IPS-18c (cell line): ENCODE measurements around the gene COPS2.
"Not testable (repeated sequence)": the region's sequence is repeated elsewhere in the genome, so short reads cannot be mapped to it uniquely, and the experiment has no call there.

ENCODE experiments used
- H3K4me3 ChIP-seq: 2 replicates; pipeline ENCODE4 v1.7.0; 2013; ENCODE audit warnings: low read depth, mild to moderate bottlenecking, low read length, moderate library complexity; ENCODE audit not compliant: insufficient read depth
- H3K9me3 ChIP-seq: one replicate; pipeline ENCODE4 v1.6.1; 2013; ENCODE audit warnings: mild to moderate bottlenecking, low read length, moderate library complexity; ENCODE audit not compliant: control insufficient read depth, insufficient read depth

COPS2 gene

DNA sequence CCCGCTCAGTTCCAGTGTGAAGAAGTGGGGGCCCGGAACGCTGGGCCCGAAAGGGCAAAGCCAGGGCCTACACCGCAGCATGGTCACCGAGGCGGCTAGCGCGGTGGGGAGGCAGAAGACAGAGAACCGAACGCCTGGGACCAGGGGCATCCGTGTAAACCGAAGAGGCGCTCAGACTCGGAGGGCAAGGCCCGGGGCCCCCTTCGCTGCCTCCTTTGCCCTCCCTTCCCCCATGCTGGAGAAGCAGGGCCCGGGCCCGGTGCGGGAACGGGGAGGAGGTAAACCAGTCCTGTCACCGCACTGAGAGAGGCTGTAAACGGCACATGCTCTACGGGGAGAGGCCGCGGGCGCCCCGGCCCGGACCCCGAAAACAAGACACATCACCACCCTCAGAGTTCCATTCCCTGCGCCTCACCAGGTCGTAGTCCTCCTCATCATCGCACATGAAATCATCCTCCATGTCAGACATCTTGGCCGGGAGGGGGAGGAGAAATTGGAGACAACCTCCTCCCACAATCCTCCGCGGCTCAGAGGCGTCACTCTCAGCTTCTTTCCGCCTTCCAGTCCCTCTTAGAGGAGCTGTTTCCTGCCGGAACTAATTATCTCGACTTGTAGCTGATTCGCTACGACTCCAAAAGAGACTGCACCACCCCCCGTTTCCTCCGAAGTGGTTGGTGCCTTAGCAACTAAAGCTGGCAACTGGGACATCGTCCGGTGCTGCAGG is at the start of gene COPS2:
Gene COPS2 (minus strand): TSS at position 490 of the 724 bp plus-strand sequence. CDS start 21 bp downstream, at position 469.
- Histone ChIP-seq H3K9me3 (no peaks in the 10 kb centered on the region), H3K4me3 (peak within 1 kb of the TSS; percentile 83)

DNA sequence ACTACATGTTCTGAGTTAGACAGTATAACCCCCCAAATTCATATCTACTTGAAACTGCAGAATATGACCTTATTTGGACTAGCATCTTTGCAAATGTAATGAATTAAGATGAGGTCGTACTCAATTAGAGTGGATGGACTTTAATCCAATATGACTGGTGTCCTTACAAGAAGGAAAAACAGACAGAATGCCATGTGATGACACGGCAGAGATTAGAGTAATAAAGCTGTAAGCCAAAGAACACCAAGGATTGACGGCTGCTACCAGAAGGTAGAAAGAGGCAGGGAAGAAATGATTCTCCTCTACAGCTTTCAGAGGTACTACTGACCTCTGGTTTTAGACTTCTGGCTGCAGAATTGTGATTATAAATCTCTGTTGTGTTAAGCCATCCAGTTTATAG is 44.9 kb upstream of the COPS2 start:
- H3K9me3 ChIP-seq, result no peaks in the 10 kb centered on the region
- H3K4me3 ChIP-seq, result no peak overlapping the region

DNA sequence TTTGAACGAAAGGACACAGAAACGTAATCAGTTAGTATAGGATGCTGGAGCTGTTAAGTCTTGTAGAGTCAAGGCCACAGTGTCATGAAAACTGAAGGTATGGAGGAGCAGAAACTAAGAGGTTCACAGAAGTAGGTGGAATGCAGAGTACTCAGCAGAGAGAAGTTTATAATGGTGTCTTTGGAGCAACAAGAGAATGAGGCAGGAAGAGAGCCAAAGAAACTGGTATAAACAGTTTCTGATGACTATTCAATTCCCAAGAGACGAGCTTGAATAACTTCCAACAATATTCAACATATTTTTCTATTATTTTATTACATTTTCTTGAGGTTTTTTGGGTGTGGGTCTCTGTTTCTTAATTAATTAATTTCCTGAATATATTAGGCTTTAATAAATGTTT is 44.3 kb upstream of the COPS2 start:
- H3K4me3 ChIP-seq, result no peak overlapping the region
- H3K9me3 ChIP-seq, result no peaks in the 10 kb centered on the region

DNA sequence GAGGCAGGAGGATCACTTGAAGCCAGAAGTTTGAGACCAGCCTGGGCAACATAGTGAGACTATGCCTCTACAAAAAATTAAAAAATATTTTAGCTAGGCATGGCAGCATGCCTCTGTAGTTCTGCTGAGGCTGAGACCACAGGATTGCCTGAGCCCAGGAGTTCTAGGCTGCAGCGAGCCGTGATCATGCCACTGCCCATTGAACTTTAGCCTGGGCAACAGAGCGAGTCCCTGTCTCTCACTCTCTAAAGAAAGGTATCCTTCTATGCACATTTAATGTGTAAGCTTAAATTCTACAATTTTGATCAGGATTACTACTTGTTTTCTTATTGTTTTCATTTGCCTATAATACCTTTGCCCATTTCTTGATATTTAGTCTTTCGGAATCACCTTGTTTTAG is 41.5 kb upstream of the COPS2 start:
- no peak overlapping the region for H3K4me3 ChIP-seq
- no peaks in the 10 kb centered on the region for H3K9me3 ChIP-seq

DNA sequence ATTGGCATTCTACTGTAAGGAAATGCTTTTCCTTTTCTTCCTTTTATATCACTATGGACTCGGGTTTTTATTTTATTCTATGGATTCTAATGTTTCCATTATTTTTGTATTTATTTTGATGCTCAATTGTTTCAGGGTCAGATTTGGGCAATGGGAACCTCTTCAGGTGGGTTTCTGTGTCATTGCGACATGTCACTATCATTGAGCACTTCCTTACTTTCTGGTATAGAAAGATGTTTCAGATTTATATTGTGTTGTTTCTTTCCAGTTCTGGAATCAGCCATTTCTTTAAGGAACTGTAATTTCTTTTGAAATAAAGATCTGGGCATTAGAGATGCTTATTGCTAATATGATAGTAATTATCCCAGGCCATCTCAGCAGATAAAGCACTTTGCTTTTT is 36.5 kb upstream of the COPS2 start:
- Histone ChIP-seq H3K9me3 (no peaks in the 10 kb centered on the region), H3K4me3 (no peak overlapping the region)

DNA sequence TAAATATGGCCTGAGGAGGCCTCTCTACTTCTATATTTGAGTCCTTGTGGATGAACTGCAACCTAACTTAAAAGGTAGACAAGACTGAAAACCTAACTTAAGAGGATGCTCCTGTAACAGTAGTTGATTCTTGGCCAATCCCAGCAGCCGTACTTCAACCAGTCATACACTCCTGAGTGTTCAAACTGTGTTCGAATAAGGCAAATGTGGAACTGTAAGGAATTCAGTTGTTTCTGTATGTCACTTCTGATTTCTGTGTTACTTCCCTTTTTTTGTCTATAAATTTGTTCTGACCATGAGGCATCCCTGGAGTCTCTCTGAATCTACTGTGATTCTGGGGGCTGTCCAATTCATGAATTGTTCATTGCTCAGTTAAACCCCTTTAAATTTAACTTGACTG is 35.2 kb upstream of the COPS2 start:
- Histone ChIP-seq H3K9me3 (no peaks in the 10 kb centered on the region), H3K4me3 (no peak overlapping the region)

DNA sequence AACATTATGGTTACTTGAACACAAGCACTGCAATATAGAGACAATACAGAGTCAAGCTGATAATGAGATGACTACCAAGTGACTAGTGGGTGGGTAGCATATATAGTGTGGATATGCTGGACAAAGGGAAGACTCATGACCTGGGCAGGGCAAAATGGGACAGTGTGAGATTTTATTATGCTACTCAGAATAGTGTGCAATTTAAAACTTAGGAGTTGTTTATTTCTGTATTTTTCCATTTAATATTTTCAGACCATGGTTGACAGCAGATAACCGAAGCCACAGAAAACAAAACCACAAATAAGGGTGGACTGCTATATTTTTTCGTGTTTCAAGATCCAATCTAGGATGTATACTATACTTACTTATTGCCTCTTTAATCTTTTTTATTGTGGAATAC is 34.2 kb upstream of the COPS2 start:
- Histone ChIP-seq H3K9me3 (no peaks in the 10 kb centered on the region), H3K4me3 (no peak overlapping the region)

DNA sequence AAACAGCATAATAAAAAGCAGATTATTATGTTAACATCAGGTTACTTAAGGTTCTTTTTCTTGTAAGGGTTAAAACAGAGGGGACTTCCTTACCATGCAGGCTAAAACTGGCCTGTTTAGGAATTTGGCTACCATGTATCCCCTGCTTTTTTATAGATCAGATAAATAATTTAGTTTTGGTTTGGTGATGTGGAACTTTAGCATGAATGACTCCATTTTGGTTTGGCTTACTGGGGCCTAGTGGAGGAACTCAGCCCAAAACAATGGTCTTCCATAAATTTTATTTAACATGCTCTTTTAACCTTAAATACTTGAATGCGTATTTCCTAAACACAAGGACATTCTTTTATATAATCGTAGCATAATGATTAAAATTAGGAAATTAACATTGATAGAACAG is 33.5 kb upstream of the COPS2 start:
- Histone ChIP-seq H3K4me3 (no peak overlapping the region), H3K9me3 (no peaks in the 10 kb centered on the region)

DNA sequence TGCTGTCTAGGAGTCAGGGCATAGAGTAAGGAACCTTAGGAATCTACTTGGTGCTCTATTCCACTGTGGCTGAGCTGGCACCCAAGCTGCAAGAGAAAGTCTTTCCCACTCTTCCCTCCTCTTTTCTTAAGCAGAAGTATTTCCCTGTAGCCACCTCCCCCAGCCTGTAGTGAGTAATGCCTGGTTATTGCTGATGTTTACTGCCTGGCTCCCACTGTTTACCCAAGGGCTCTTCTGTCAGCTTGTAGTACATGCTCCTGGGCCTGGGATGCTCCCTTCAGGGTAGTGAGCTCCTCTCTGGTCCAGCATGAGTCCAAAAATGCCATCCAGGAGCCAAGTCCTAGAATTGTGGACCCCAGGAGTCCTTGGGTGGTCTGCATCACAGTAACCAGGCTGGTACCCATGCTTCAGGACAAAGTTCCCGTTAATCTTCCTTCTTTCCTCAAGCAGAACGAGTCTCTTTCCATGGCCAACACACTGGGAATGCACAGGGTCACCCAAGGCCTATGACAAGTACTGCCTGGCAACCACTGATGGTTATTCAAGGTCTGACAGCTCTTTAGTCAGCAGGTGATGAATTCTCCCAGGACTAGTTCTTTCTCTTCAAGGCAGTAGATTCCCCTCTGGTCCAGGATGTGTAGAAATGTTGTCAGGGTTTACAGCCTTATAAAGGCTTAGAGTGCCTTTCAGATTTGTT is 32.3 kb upstream of the COPS2 start:
- Histone ChIP-seq H3K9me3 (no peaks in the 10 kb centered on the region), H3K4me3 (no peak overlapping the region)

DNA sequence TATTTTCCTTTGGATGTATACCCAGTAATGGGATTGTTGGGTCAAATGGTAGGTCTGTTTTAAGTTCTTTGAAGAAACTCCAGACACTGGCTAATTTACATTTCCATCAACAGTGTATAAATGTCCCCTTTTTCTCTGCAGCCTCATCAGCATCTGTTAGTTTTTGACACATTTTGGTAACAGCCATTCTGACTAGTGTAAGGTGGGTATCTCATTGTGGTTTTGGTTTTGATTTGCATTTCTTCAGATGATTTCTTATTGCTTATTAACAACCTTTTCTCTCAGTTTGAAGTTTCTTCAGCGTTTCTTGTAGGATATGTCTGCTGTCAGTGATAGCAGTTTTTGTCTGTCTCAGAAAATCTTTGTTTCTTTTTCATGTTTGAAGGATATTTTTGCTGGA is 30.1 kb upstream of the COPS2 start:
- H3K9me3 ChIP-seq, result no peaks in the 10 kb centered on the region
- H3K4me3 ChIP-seq, result no peak overlapping the region

DNA sequence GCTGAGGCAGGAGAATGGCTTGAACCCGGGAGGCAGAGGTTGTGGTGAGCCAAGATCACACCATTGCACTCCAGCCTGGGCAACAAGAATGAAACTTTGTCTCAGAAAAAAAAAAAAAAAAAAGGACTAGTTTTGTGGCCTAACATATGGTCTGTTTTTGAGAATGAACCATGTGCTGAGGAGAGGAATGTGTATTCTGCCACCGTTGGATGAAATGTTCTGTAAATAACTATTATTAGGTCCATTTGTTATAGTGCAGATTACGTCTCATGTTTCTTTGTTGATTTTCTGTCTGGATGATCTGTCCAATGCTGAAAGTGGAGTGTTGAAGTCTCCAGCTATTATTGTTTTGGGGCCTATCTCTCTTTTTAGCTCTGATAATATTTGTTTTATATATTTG is 28.3 kb upstream of the COPS2 start:
- not testable (repeated sequence) for H3K4me3 ChIP-seq

DNA sequence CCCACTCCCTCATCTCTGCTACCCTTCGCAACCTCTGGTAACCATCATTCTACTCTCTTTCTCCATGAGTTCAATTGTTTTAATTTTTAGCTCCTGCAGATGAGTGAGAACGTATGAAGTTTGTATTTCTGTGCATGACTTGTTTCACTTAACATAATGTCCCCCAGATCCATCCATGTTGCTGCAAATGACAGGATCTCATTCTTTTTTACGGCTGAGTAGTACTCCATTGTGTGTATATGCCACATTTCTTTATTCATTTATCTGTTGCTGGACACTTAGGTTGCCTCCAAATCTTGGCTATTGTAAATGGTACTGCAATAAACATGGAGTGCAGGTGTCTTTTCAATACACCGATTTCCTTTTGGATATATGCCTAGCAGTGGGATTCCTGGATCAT is 26.7 kb upstream of the COPS2 start:
- no peak overlapping the region for H3K4me3 ChIP-seq
- no peaks in the 10 kb centered on the region for H3K9me3 ChIP-seq

More for the DNA sequence above, 28.3 kb upstream of the COPS2 start:
- H3K9me3 ChIP-seq, result not testable (repeated sequence)

DNA sequence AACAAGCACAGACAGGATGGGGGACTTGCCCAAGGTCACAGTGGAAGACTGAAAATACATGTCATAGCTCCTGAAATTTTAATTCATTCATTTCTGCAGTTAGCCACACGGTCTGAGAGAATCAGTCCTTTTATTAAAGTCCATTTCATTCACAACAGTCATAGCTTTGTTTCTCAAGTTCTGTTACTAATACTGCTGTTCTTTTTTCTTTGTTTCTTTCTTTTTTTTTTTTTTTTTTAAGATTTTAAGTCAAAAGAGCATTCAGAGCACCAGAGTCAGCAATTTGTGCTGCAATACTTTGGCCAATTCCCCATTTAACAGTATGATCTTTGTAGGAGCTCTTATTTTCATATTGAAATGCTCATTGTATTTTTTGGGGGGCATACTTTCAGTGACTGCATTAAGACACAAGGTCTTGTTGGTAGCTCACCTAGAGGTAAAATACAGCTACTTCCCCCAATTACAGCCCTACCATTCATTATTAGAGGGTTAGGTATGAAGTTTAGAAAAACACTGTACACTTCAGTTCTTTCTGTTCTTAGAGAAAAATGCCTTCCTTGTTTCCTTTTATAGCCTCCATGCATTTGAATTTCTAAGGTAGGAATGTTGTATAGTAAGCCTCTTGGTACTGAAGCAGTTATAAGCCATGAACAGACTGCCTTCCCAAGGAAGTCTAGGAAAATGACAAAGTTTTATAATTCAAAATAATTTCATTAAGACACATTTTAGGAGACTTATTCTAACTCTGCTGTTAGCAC is 24.2 kb upstream of the COPS2 start:
- Histone ChIP-seq H3K9me3 (no peaks in the 10 kb centered on the region), H3K4me3 (no peak overlapping the region)

DNA sequence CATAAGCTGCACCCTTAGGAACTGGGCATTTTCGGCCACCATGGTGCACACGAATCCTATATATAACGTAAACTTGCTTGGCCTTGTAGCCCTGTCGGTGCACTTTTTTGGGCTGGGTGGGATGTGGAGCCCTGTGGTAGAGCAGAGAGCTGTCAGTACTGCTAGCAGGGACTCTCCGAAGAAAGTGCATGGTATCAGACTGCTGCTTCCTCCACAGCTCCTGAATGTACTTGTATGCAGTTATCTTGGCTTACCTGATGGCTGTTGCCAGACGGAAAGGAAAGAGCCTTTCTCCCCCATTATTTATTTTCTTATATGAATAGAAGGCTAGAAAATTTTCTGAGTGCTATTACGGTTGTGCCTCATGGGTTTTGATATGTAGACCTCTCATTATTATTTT is 23.1 kb upstream of the COPS2 start:
- H3K9me3 ChIP-seq, result no peaks in the 10 kb centered on the region
- H3K4me3 ChIP-seq, result no peak overlapping the region

DNA sequence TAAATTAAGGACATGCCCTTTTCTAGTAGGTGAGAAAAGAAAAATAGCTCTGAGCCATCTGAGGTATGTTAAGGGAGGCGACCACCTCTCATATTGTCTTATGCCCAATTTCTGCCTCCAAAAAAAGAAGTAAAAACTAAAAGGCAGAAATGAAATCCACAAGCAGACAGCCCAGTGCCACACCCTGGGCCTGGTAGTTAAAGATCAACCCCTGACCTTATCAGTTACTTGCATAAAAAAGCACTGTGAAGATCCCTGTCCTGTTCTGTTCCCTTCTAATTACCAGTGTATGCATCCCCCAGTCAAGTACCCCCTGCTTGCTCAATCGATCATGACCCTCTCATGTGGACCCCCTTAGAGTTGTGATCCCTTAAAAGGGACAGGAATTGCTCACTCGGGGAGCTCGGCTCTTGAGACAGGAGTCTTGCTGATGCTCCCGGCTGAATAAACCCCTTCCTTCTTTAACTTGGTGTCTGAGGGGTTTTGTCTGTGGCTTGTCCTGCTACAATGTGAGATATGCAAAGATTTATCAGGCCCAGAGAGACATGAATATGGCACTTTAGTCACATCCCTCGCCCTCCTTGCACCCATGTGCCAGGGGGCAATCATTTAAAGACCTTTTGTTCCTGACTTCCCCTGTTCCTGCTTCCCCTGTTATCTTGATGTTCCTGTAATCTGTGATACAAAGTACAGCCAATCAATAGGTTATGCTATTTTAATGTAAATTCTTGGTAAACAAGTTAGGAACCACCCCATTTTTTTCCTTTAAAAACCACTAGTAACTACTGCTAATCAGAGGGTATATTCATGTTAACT is 20.4 kb upstream of the COPS2 start:
- not testable (repeated sequence) for H3K9me3 ChIP-seq, H3K4me3 ChIP-seq

DNA sequence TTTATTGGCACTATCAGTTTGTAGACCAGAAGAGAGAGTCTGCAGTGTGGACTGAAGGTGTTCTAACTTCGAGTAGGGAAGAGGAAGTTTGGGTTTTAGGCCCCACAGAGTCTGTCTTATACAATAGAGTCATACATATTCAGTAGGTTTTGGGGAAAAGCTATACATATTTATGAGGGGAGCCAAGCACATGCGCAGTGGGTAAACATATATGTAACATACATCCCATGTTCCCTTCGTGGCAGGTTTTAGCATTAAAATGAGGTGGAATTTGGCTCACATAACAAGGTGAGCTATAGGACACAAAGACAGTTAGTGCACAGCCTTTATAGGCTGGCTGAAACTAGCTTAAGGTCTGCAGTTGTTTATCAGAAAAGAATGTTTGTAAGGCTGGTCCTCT is 19.5 kb upstream of the COPS2 start:
- no peaks in the 10 kb centered on the region for H3K9me3 ChIP-seq
- H3K4me3 ChIP-seq, result no peak overlapping the region

DNA sequence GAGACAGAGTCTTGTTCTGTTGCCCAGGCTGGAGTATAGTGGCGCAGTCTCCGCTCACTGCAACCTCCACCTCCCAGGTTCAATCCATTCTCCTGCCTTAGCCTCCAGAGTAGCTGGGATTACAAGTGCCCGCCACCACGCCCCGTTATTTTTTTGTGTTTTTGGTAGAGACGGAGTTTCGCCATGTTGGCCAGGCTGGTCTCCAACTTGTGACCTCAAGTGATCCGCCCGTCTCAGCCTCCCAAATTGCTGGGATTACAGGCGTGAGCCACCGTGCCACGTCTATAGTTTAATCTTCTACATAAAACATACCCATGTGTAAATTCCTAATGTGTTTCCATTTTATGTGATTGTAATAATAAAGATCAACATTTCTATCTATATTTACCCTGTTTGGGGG is 16.4 kb upstream of the COPS2 start:
- H3K9me3 ChIP-seq, result no peaks in the 10 kb centered on the region
- H3K4me3 ChIP-seq, result no peak overlapping the region
